IMR-90 (cell line): ENCODE data around the gene LIPN. TPM values are rescaled to one million over a fixed set of nuclear protein-coding genes. Genes with fewer than 3 reads are reported as not detected.

Experiments used
- ATAC-seq: fragments of 200-7000 bp; cut with Tn5 transposase; 2 replicates; pipeline ENCODE4 v1.9.1; 2020; ENCODE audit warnings: low read depth, mild to moderate bottlenecking, moderate library complexity
- BruUV-seq: library from RNA; stranded (reverse); fragments of 400-500 nt; replicated peaks from 2 replicates; lab custom pipeline; 2021; lab: Mats Ljungman, UMichigan
- CTCF ChIA-PET: fragments of 300-600 bp; formaldehyde crosslinking; extraction: SDS; loops from one replicate; lab custom pipeline; 2021; ENCODE audit warnings: antibody characterized with exemption; lab: Yijun Ruan, JAX
- POLR2A ChIA-PET: fragments of 300-600 bp; sonication (Branson Sonifier 250); formaldehyde crosslinking; loops from one replicate; lab custom pipeline; 2022; ENCODE audit warnings: antibody characterized with exemption; ENCODE audit not compliant: unreplicated experiment; lab: Charles Lee
- DNase-seq: peaks from one replicate; pipeline ENCODE4 v3.0.0; 2013
- H2AFZ ChIP-seq: replicated peaks from 2 replicates; pipeline ENCODE3; 2013; ENCODE audit warnings: low read length, mild to moderate bottlenecking; ENCODE audit not compliant: poor library complexity
- H2AK5ac ChIP-seq: 2 replicates; pipeline ENCODE4 v1.6.1; 2013; ENCODE audit warnings: low read depth, low read length, inconsistent platforms
- H2AK9ac ChIP-seq: replicated peaks from 2 replicates; pipeline ENCODE3; 2013; ENCODE audit warnings: mild to moderate bottlenecking, low read depth, low read length, moderate library complexity; ENCODE audit not compliant: poor library complexity
- H2BK120ac ChIP-seq: 2 replicates; pipeline ENCODE4 v1.6.1; 2013; ENCODE audit warnings: low read depth, low read length, inconsistent platforms
- H2BK15ac ChIP-seq: 3 replicates; pipeline ENCODE4 v1.6.1; 2013; ENCODE audit warnings: low read depth, low read length, inconsistent platforms
- H2BK20ac ChIP-seq: 2 replicates; pipeline ENCODE4 v1.6.1; 2013; ENCODE audit warnings: low read depth, mild to moderate bottlenecking, inconsistent platforms, low read length, moderate library complexity
- H2BK5ac ChIP-seq: 2 replicates; pipeline ENCODE4 v1.6.1; 2013; ENCODE audit warnings: mild to moderate bottlenecking, low read depth, low read length, inconsistent platforms; ENCODE audit not compliant: poor library complexity, severe bottlenecking
- H3K14ac ChIP-seq: replicated peaks from 2 replicates; pipeline ENCODE4 v1.6.1; 2013; ENCODE audit warnings: low read depth, low read length, inconsistent platforms
- H3K18ac ChIP-seq: 2 replicates; pipeline ENCODE4 v1.6.1; 2013; ENCODE audit warnings: low read depth, low read length, control low read depth
- H3K23ac ChIP-seq: 2 replicates; pipeline ENCODE4 v1.6.1; 2013; ENCODE audit warnings: low read depth, low read length, inconsistent platforms
- H3K27ac ChIP-seq: 2 replicates; pipeline ENCODE4 v1.5.1; 2013; ENCODE audit warnings: mild to moderate bottlenecking, control low read depth, low read length; ENCODE audit not compliant: insufficient read depth
- H3K27me3 ChIP-seq: 2 replicates; pipeline ENCODE4 v1.6.1; 2013; ENCODE audit warnings: low read length; ENCODE audit not compliant: control insufficient read depth, insufficient read depth
- H3K36me3 ChIP-seq: 2 replicates; pipeline ENCODE4 v1.6.1; 2013; ENCODE audit warnings: low read length, mixed read lengths; ENCODE audit not compliant: control insufficient read depth, insufficient read depth
- H3K4ac ChIP-seq: 2 replicates; pipeline ENCODE4 v1.6.1; 2013; ENCODE audit warnings: low read depth, low read length, inconsistent platforms
- H3K4me1 ChIP-seq: 2 replicates; pipeline ENCODE4 v1.6.1; 2013; ENCODE audit warnings: low read length, mixed read lengths; ENCODE audit not compliant: control insufficient read depth, insufficient read depth
- H3K4me2 ChIP-seq: 2 replicates; pipeline ENCODE4 v1.6.1; 2013; ENCODE audit warnings: low read depth, mild to moderate bottlenecking, control low read depth, low read length, moderate library complexity
- H3K4me3 ChIP-seq: 2 replicates; pipeline ENCODE4 v1.5.1; 2013; ENCODE audit warnings: low read depth, mild to moderate bottlenecking, control low read depth, low read length, moderate library complexity; ENCODE audit not compliant: insufficient read depth
- H3K56ac ChIP-seq: 2 replicates; pipeline ENCODE4 v1.6.1; 2013; ENCODE audit warnings: low read length, inconsistent platforms; ENCODE audit not compliant: insufficient read depth; ENCODE audit errors: extremely low read depth
- H3K79me1 ChIP-seq, 2 experiments: 2 replicates each; pipeline ENCODE4 v1.6.1; 2013; ENCODE audit warnings: low read length in 2 of 2, inconsistent platforms in 1 of 2, low read depth in 1 of 2
- H3K9ac ChIP-seq: 2 replicates; pipeline ENCODE4 v1.6.1; 2013; ENCODE audit warnings: low read depth, low read length, control low read depth
- H3K9me1 ChIP-seq: 2 replicates; pipeline ENCODE4 v1.6.1; 2013; ENCODE audit warnings: low read length, inconsistent platforms; ENCODE audit not compliant: insufficient read depth
- H3K9me3 ChIP-seq: 2 replicates; pipeline ENCODE4 v1.6.1; 2013; ENCODE audit warnings: low read length; ENCODE audit not compliant: control insufficient read depth, insufficient read depth
- H4K20me1 ChIP-seq: 2 replicates; pipeline ENCODE4 v1.6.1; 2013; ENCODE audit warnings: low read length, inconsistent platforms; ENCODE audit not compliant: insufficient read depth
- H4K5ac ChIP-seq: 2 replicates; pipeline ENCODE4 v1.6.1; 2013; ENCODE audit warnings: mild to moderate bottlenecking, low read depth, low read length, control low read depth
- H4K8ac ChIP-seq, 2 experiments: 2 replicates each; pipeline ENCODE4 v1.6.1; 2013; ENCODE audit warnings: low read depth in 2 of 2, low read length in 2 of 2, control low read depth in 1 of 2, inconsistent platforms in 1 of 2
- H4K91ac ChIP-seq: 2 replicates; pipeline ENCODE4 v1.6.1; 2013; ENCODE audit warnings: low read depth, low read length, inconsistent platforms; ENCODE audit not compliant: insufficient read depth
- CEBPB ChIP-seq: IDR thresholded peaks from 2 replicates; pipeline ENCODE4 v1.6.1; 2012; ENCODE audit warnings: low read depth, low read length, improper control_type of control experiment
- CHD1 ChIP-seq: IDR thresholded peaks from 2 replicates; pipeline ENCODE4 v1.6.1; 2012; ENCODE audit warnings: low read depth, low read length, improper control_type of control experiment
- FOS ChIP-seq: fragments of 150-350 bp; IDR thresholded peaks from 2 replicates; pipeline ENCODE4 v1.6.1; 2016; ENCODE audit warnings: low read depth, low read length
- MAZ ChIP-seq: IDR thresholded peaks from 2 replicates; pipeline ENCODE4 v1.6.1; 2012; ENCODE audit warnings: low read depth, mild to moderate bottlenecking, low read length, improper control_type of control experiment, moderate library complexity, borderline replicate concordance
- MXI1 ChIP-seq: IDR thresholded peaks from 2 replicates; pipeline ENCODE4 v1.6.1; 2012; ENCODE audit warnings: low read depth, mild to moderate bottlenecking, low read length, moderate library complexity, borderline replicate concordance
- NFE2L2 ChIP-seq: fragments of 150-350 bp; IDR thresholded peaks from 2 replicates; pipeline ENCODE4 v1.6.1; 2016; ENCODE audit warnings: low read depth, mild to moderate bottlenecking, low read length
- POLR2A ChIP-seq: IDR thresholded peaks from 2 replicates; pipeline ENCODE4 v1.6.1; 2012; ENCODE audit warnings: mild to moderate bottlenecking, low read depth, low read length
- RAD21 ChIP-seq: IDR thresholded peaks from 2 replicates; pipeline ENCODE4 v1.6.1; 2012; ENCODE audit warnings: low read length, improper control_type of control experiment
- RFX5 ChIP-seq: IDR thresholded peaks from 2 replicates; pipeline ENCODE4 v1.8.0; 2012; ENCODE audit warnings: low read depth, mild to moderate bottlenecking, low read length, moderate library complexity
- SMC3 ChIP-seq: fragments of 150-350 bp; IDR thresholded peaks from 2 replicates; pipeline ENCODE4 v1.6.1; 2016; ENCODE audit warnings: low read depth, mild to moderate bottlenecking, antibody characterized with exemption, low read length, moderate library complexity
- WGBS, 2 experiments: methylation state at CpG; one replicate each; pipeline versions ENCODE4 v1.1.5 to v1.1.7; 2013; ENCODE audit warnings: missing lambda C conversion rate in 2 of 2; ENCODE audit not compliant: insufficient read length in 1 of 2; ENCODE audit errors: extremely low coverage in 2 of 2; 5-methylcytosine and 5-hydroxymethylcytosine counted together
- dilution Hi-C: fragments of 300-500 bp; cut with HindIII; formaldehyde crosslinking; loops from one replicate; pipeline ENCODE4 v1.14.3; 2018; ENCODE audit warnings: low sequenced_read_pairs; ENCODE audit not compliant: unreplicated experiment
- in situ Hi-C: fragments of 300-500 bp; cut with MboI; formaldehyde crosslinking; loops from 3 replicates; pipeline ENCODE4 v1.14.3; 2019; ENCODE audit warnings: low sequenced_read_pairs, inconsistent platforms, mixed read lengths
- intact Hi-C: fragments of 100-400 bp; cut with micrococcal nuclease; formaldehyde crosslinking; loops from 2 replicates; pipeline ENCODE4 v1.10.0; 2022
- polyA plus RNA-seq, 3 experiments: library from polyadenylated mRNA; depleted of rRNA; stranded (reverse); fragments of >200 nt; gene quantifications; 2 replicates each; pipeline ENCODE4 v1.2.3, GENCODE V29; 2012; ENCODE audit warnings: low replicate concordance in 1 of 3
- total RNA-seq: library from RNA; depleted of rRNA; stranded (reverse); fragments of >200 nt; gene quantifications from 2 replicates; pipeline ENCODE4 v1.2.3, GENCODE V29; 2012
- TF ChIP-seq, protein P1 (sequence below): fragments of 150-350 bp; IDR thresholded peaks from 2 replicates; pipeline ENCODE4 v1.6.1; 2016; ENCODE audit warnings: low read depth, mild to moderate bottlenecking, low read length, moderate library complexity, borderline replicate concordance
- TF ChIP-seq, protein P2 (sequence below): fragments of 150-350 bp; IDR thresholded peaks from 2 replicates; pipeline ENCODE4 v1.6.1; 2017; ENCODE audit warnings: mild to moderate bottlenecking, antibody characterized with exemption, low read length, low read depth

LIPN gene
- total and polyA plus RNA-seq, 2 of the 4 experiments (the other 2 are of a cell fraction): not detected

- DNase-seq: no peak
Observed at GRCh38 chr10:88782222-88782621, 22.4 kb downstream of the LIPN start.

More at GRCh38 chr10:88782222-88782621, 22.4 kb downstream of the LIPN start:
- no peak overlapping the region for H3K27ac ChIP-seq
- H3K9me3 ChIP-seq: no peaks in the 10 kb centered on the region
- no peak overlapping the region for H2BK15ac ChIP-seq
- H4K91ac ChIP-seq: no peak overlapping the region
- no peak overlapping the region for H4K8ac ChIP-seq
- H3K36me3 ChIP-seq: no peaks in the 10 kb centered on the region
- no peak overlapping the region for H3K9ac ChIP-seq
- ChIA-PET CTCF (no interaction called here), POLR2A (no interaction called here)
- no TSS peak for BruUV-seq
- ATAC-seq: no peak
- no peaks in the 10 kb centered on the region for H4K20me1 ChIP-seq
- H4K5ac ChIP-seq: no peak overlapping the region
- H3K4me2 ChIP-seq: no peak overlapping the region
- dilution Hi-C loops (no loop called here), in situ Hi-C loops (no loop called here), intact Hi-C loops (loop anchor here (5.0 kb wide), 1 partner anchor 75 kb away; the partner anchor contains the start of gene LIPK)
- H2AK5ac ChIP-seq: no peak overlapping the region
- H3K4me1 ChIP-seq: no peaks in the 10 kb centered on the region
- H2BK5ac ChIP-seq: no peak overlapping the region
- H2BK120ac ChIP-seq: no peak overlapping the region
- no peak overlapping the region for H3K18ac ChIP-seq
- no peak overlapping the region for H3K23ac ChIP-seq
- no peak overlapping the region for H2AFZ ChIP-seq
- H3K4ac ChIP-seq: no peak overlapping the region
- H2BK20ac ChIP-seq: no peak overlapping the region
- WGBS, 2 experiments: no CpG with 5 or more reads among the region's 3 CpGs
- no peak for TF ChIP-seq MXI1
- TF ChIP-seq MAZ: no peak
- no peak for TF ChIP-seq RFX5
- no peak for TF ChIP-seq RAD21
- no peak for TF ChIP-seq NFE2L2
- no peak for TF ChIP-seq FOS
- TF ChIP-seq, protein P1, sequence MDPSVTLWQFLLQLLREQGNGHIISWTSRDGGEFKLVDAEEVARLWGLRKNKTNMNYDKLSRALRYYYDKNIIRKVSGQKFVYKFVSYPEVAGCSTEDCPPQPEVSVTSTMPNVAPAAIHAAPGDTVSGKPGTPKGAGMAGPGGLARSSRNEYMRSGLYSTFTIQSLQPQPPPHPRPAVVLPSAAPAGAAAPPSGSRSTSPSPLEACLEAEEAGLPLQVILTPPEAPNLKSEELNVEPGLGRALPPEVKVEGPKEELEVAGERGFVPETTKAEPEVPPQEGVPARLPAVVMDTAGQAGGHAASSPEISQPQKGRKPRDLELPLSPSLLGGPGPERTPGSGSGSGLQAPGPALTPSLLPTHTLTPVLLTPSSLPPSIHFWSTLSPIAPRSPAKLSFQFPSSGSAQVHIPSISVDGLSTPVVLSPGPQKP: no peak
- TF ChIP-seq POLR2A: no peak
- no peak for TF ChIP-seq CEBPB
- TF ChIP-seq, protein P2, sequence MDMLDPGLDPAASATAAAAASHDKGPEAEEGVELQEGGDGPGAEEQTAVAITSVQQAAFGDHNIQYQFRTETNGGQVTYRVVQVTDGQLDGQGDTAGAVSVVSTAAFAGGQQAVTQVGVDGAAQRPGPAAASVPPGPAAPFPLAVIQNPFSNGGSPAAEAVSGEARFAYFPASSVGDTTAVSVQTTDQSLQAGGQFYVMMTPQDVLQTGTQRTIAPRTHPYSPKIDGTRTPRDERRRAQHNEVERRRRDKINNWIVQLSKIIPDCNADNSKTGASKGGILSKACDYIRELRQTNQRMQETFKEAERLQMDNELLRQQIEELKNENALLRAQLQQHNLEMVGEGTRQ: no peak
- TF ChIP-seq CHD1: no peak
- no peak for TF ChIP-seq SMC3
- H3K9me1 ChIP-seq: no peaks in the 10 kb centered on the region
- H2AK9ac ChIP-seq: no peak overlapping the region
- H3K27me3 ChIP-seq: peaks cover 3% of the 10 kb centered on the region; the same call in 1 of the 2 replicates
- no peak overlapping the region for H3K14ac ChIP-seq
- H3K4me3 ChIP-seq: no peak overlapping the region
- no peak overlapping the region for H3K56ac ChIP-seq
- no peaks in the 10 kb centered on the region for H3K79me1 ChIP-seq
